Measurements from ENCODE around the gene SYNPR. TPM values are rescaled to one million over a fixed set of nuclear protein-coding genes. Genes with fewer than 3 reads are reported as not detected.
"Not testable (repeated sequence)": the region's sequence is repeated elsewhere in the genome, so short reads cannot be mapped to it uniquely, and the experiment has no call there.

SYNPR gene
- not detected in 2 replicates for total RNA-seq (2014; rRNA removed; shearing (Covaris generic))

- Histone ChIP-seq H3K4me1 (no peaks in the 10 kb centered on the region), H3K36me3 (no peaks in the 10 kb centered on the region), H3K27ac (no peak within 1 kb of the TSS), H3K27me3 (no peaks in the 10 kb centered on the region), H3K4me3 (no peak within 1 kb of the TSS), H3K9me3 (replicated peaks) (no peaks in the 10 kb centered on the region)
- DNase-seq: no peak
These were observed at the start of gene SYNPR for GRCh38 chr3:63278171-63279004. Gene SYNPR, plus strand, starts transcription at chr3:63278308.

- Histone ChIP-seq H3K4me1 (no peaks in the 10 kb centered on the region), H3K36me3 (no peaks in the 10 kb centered on the region), H3K4me3 (no peak overlapping the region), H3K27ac (no peak overlapping the region), H3K9me3 (replicated peaks) (no peaks in the 10 kb centered on the region), H3K27me3 (no peaks in the 10 kb centered on the region)
- DNase-seq: peak; percentile 5 to 51
These were observed 49.4 kb upstream of the SYNPR start for GRCh38 chr3:63228677-63229076.

- Histone ChIP-seq H3K4me3 (no peak overlapping the region), H3K4me1 (no peaks in the 10 kb centered on the region), H3K9me3 (replicated peaks) (no peaks in the 10 kb centered on the region), H3K36me3 (no peaks in the 10 kb centered on the region), H3K27ac (no peak overlapping the region), H3K27me3 (no peaks in the 10 kb centered on the region)
- DNase-seq: no peak
These were observed 48.0 kb upstream of the SYNPR start for GRCh38 chr3:63230146-63230545.

DNA sequence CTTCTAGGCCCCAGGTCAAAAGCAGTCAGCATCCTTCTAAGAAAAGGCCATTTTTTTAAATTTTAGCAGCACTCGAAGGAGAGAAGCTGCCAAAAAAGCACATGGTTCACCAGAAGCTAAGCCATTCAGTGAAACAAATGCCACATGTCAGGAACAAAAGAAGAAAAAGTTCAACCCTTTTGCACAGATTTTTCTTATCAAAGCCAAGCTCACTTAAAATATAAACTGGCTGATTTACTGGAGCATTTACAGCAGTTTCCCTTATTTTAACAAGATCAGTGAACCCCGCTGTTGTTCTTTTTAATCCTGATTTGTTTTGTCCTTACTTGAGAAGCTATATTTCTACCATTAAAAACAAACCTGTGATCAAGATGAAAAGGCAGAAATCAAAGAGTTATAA is 46.5 kb upstream of the SYNPR start:
- no peaks in the 10 kb centered on the region for H3K36me3 ChIP-seq
- no peaks in the 10 kb centered on the region for H3K4me1 ChIP-seq
- H3K9me3 ChIP-seq (replicated peaks): no peaks in the 10 kb centered on the region
- DNase-seq: no peak
- no peak overlapping the region for H3K4me3 ChIP-seq
- H3K27me3 ChIP-seq: no peaks in the 10 kb centered on the region
- no peak overlapping the region for H3K27ac ChIP-seq

DNA sequence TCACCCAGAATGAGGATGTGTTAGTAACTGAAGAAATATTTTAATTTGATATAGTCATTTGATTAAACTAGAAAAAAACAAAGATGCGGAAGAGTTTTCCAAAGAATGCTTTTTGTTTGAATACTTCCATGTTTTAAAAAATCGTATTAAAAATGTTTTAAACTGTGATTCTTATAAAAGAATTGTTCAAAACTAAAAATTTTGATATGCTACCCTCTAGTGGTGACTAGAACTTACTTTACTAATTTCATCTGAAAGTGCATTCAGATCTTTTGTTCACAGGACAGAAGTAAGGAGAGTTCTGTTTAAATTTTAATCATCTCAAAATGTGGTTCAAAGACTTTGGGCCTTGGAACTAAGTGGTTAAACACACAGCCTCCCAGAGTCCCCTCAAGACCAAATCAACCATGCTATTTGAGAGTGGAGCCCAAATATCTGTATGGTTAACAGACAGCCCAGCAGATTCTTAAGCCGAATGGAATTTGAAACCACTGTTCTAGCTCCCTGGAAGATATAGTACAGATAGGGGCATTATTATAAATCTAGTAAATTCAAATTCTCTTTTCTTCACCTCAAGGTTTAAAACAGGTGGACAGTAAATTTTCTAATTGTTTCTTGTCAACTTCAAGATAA is 45.2 kb upstream of the SYNPR start:
- Histone ChIP-seq H3K27me3 (no peaks in the 10 kb centered on the region), H3K27ac (no peak overlapping the region), H3K4me1 (no peaks in the 10 kb centered on the region), H3K36me3 (no peaks in the 10 kb centered on the region), H3K9me3 (replicated peaks) (no peaks in the 10 kb centered on the region), H3K4me3 (no peak overlapping the region)
- no peak for DNase-seq

- H3K27ac ChIP-seq: no peak overlapping the region
- H3K27me3 ChIP-seq: no peaks in the 10 kb centered on the region
- no peak for DNase-seq
- no peaks in the 10 kb centered on the region for H3K36me3 ChIP-seq
- no peaks in the 10 kb centered on the region for H3K9me3 ChIP-seq (replicated peaks)
- no peak overlapping the region for H3K4me3 ChIP-seq
- H3K4me1 ChIP-seq: no peaks in the 10 kb centered on the region
These were observed 37.7 kb upstream of the SYNPR start for GRCh38 chr3:63240381-63240902.

DNA sequence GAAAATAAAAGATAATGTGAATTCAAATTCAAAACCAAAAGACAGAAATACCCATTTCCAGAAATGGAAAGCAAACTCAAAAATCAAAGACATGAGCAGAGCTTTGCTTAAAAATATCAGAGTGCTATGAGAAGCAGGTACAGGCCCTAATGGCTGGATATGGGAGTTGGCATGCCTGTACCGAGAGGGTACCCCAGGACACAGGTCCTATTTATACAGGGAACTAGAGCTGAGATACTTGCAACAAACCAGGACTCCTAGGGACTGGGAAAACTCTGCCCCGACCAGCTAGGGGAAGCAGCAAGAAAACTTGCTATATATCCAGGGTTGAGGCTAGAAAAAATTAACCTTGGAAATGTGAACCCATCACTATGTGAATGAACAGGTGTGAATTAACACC is 36.0 kb upstream of the SYNPR start:
- H3K9me3 ChIP-seq (replicated peaks): no peaks in the 10 kb centered on the region
- DNase-seq: no peak
- H3K36me3 ChIP-seq: no peaks in the 10 kb centered on the region
- no peak overlapping the region for H3K4me3 ChIP-seq
- H3K27me3 ChIP-seq: no peaks in the 10 kb centered on the region
- no peaks in the 10 kb centered on the region for H3K4me1 ChIP-seq
- no peak overlapping the region for H3K27ac ChIP-seq

- DNase-seq: no peak
- Histone ChIP-seq H3K4me1 (no peaks in the 10 kb centered on the region), H3K27me3 (no peaks in the 10 kb centered on the region)
These were observed 33.6 kb upstream of the SYNPR start for GRCh38 chr3:63244486-63244885.

DNA sequence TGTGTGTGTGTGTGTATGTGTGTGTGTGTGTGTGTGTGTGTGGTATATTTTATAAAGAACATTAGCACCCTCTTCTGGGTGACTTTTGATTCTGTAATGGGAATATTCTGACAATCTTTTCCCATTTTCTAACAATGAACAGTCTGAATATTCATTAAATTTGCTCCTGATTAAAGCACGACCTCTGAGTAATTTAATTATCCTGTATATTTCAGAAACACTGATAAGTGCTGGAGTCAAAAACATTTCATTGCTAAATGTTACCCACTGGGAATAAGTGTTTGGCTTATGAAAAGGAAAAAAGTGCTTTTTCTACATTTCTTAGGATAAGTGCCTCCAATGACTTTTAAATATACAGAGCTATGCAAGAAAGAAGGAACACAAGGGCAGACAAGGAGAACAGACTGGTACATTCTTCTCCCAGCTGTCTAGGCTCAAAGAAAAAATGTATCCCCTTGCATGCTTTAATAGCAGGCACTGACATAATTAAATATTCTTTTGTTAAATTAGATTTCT is 32.3 kb upstream of the SYNPR start:
- no peak overlapping the region for H3K4me3 ChIP-seq
- no peak for DNase-seq

More at GRCh38 chr3:63244486-63244885, 33.6 kb upstream of the SYNPR start:
- Histone ChIP-seq H3K36me3 (no peaks in the 10 kb centered on the region), H3K9me3 (replicated peaks) (no peaks in the 10 kb centered on the region), H3K27ac (no peak overlapping the region), H3K4me3 (no peak overlapping the region)

DNA sequence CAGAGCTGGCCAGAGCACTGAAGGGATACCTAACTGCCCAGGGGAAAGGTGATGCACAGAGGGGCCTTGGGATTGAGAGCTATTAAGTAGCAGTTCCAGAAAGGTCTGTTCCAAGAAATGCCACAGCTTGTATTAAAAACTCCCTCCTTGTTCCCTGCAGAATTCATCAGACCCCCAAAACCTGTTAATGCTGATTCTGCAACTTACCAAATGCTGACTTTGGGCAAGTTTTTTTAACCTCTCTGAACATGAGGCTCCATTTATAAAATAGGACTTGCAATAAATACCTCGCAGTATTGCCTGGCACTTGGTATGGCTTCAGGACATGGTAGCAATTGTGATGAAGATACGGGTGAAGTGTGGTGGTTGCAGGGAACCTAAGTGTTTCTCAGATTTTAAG is 30.1 kb upstream of the SYNPR start:
- no peaks in the 10 kb centered on the region for H3K4me1 ChIP-seq
- H3K9me3 ChIP-seq (replicated peaks): no peaks in the 10 kb centered on the region
- H3K4me3 ChIP-seq: no peak overlapping the region
- H3K36me3 ChIP-seq: no peaks in the 10 kb centered on the region
- H3K27me3 ChIP-seq: no peaks in the 10 kb centered on the region
- H3K27ac ChIP-seq: no peak overlapping the region
- DNase-seq: no peak

More for the DNA sequence above, 32.3 kb upstream of the SYNPR start:
- no peaks in the 10 kb centered on the region for H3K27me3 ChIP-seq
- H3K27ac ChIP-seq: no peak overlapping the region
- H3K36me3 ChIP-seq: no peaks in the 10 kb centered on the region
- no peaks in the 10 kb centered on the region for H3K9me3 ChIP-seq (replicated peaks)
- H3K4me1 ChIP-seq: no peaks in the 10 kb centered on the region

DNA sequence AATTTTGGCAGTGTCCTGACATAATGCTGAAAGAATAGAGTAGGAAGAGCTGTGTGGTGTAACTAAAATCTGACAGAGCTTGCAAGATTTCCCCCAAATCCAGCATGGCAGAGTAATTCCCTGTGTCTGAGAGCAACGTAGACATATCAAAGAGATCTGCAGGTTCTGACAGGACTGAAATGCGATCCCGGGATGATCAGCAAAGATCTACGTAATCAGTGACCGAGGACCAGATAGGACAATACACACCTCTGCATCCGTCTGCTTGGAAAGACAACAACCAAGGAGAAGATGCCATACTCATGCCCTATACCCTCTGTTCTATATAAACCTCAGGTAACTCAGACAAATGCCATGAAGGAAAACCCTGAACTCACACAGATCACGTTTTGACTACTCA is 26.6 kb upstream of the SYNPR start:
- DNase-seq: no peak
- no peaks in the 10 kb centered on the region for H3K9me3 ChIP-seq (replicated peaks)
- no peak overlapping the region for H3K27ac ChIP-seq
- H3K27me3 ChIP-seq: no peaks in the 10 kb centered on the region
- H3K4me3 ChIP-seq: no peak overlapping the region
- H3K4me1 ChIP-seq: no peaks in the 10 kb centered on the region
- no peaks in the 10 kb centered on the region for H3K36me3 ChIP-seq

- not testable (repeated sequence) for H3K27ac ChIP-seq; H3K4me3 ChIP-seq; H3K4me1 ChIP-seq; DNase-seq; H3K9me3 ChIP-seq (replicated peaks); H3K36me3 ChIP-seq; H3K27me3 ChIP-seq
These were observed 22.3 kb upstream of the SYNPR start for GRCh38 chr3:63255819-63256218.

GRCh38 chr3:63264716-63265115 is 13.4 kb upstream of the SYNPR start:
- Histone ChIP-seq H3K36me3 (no peaks in the 10 kb centered on the region), H3K4me3 (no peak overlapping the region), H3K27me3 (no peaks in the 10 kb centered on the region), H3K27ac (no peak overlapping the region), H3K4me1 (no peaks in the 10 kb centered on the region), H3K9me3 (replicated peaks) (no peaks in the 10 kb centered on the region)
- peak in 1 of 2 experiments; percentile 8 for DNase-seq

- Histone ChIP-seq H3K9me3 (replicated peaks) (no peaks in the 10 kb centered on the region), H3K4me3 (no peak overlapping the region), H3K27ac (no peak overlapping the region), H3K36me3 (no peaks in the 10 kb centered on the region), H3K4me1 (no peaks in the 10 kb centered on the region), H3K27me3 (no peaks in the 10 kb centered on the region)
- DNase-seq: no peak
These were observed 3.7 kb upstream of the SYNPR start for GRCh38 chr3:63274359-63274758.
